DOHH2 (cell line): Measurements from ENCODE around the gene ITGB8.

ENCODE experiments used
- H3F3A ChIP-seq: fragments of 200-600 bp; sonication (generic), shearing (Covaris generic); 2 replicates; pipeline ENCODE4 v1.6.0; 2016; ENCODE audit warnings: antibody characterized with exemption, mild to moderate bottlenecking; ENCODE audit not compliant: control insufficient read depth, insufficient read depth
- H3K27ac ChIP-seq: fragments of 200-600 bp; sonication (generic); 2 replicates; pipeline ENCODE4 v1.5.1; 2014; ENCODE audit warnings: low read depth, mild to moderate bottlenecking, low read length, moderate library complexity
- H3K27me3 ChIP-seq: fragments of 200-600 bp; sonication (generic); 2 replicates; pipeline ENCODE4 v1.6.1; 2014; ENCODE audit warnings: mild to moderate bottlenecking, low read length, mixed read lengths; ENCODE audit not compliant: control insufficient read depth
- H3K36me3 ChIP-seq: fragments of 200-600 bp; sonication (generic); 2 replicates; pipeline ENCODE4 v1.6.1; 2014; ENCODE audit warnings: mild to moderate bottlenecking, low read length, moderate library complexity, mixed read lengths; ENCODE audit not compliant: control insufficient read depth
- H3K4me1 ChIP-seq: fragments of 200-600 bp; sonication (generic); 2 replicates; pipeline ENCODE4 v1.6.1; 2014; ENCODE audit warnings: mild to moderate bottlenecking, low read length, mixed read lengths; ENCODE audit not compliant: control insufficient read depth
- H3K4me2 ChIP-seq: fragments of 200-600 bp; sonication (generic); 2 replicates; pipeline ENCODE4 v1.6.0; 2014; ENCODE audit warnings: mild to moderate bottlenecking, low read length, moderate library complexity
- H3K4me3 ChIP-seq: fragments of 200-600 bp; sonication (generic); 2 replicates; pipeline ENCODE4 v1.5.1; 2014; ENCODE audit warnings: mild to moderate bottlenecking, low read length, mixed read lengths
- H3K79me2 ChIP-seq: fragments of 200-600 bp; sonication (generic); 2 replicates; pipeline ENCODE4 v1.6.1; 2014; ENCODE audit warnings: mild to moderate bottlenecking, low read length, mixed read lengths; ENCODE audit not compliant: control insufficient read depth
- H3K9me2 ChIP-seq: fragments of 200-600 bp; sonication (generic); replicated peaks from 2 replicates; pipeline ENCODE4 v1.6.1; 2014; ENCODE audit warnings: mild to moderate bottlenecking, low read length, mixed read lengths; ENCODE audit not compliant: control insufficient read depth
- H3K9me3 ChIP-seq: fragments of 200-600 bp; sonication (generic); 2 replicates; pipeline ENCODE4 v1.6.1; 2014; ENCODE audit warnings: antibody characterized with exemption, low read length, mixed read lengths; ENCODE audit not compliant: control insufficient read depth, insufficient read depth
- H4K20me1 ChIP-seq: fragments of 200-600 bp; sonication (generic); 2 replicates; pipeline ENCODE4 v1.6.0; 2014; ENCODE audit warnings: low read depth, mild to moderate bottlenecking, antibody characterized with exemption, low read length, moderate library complexity; ENCODE audit not compliant: control insufficient read depth, insufficient read depth
- EZH2phosphoT487 ChIP-seq: fragments of 200-600 bp; sonication (generic); IDR thresholded peaks from 2 replicates; pipeline ENCODE4 v1.6.1; 2017; ENCODE audit warnings: borderline replicate concordance, mild to moderate bottlenecking, antibody characterized with exemption, low read length, moderate library complexity, mixed read lengths
- TF ChIP-seq, protein P1 (sequence below): fragments of 200-600 bp; sonication (generic); IDR thresholded peaks from one replicate; pipeline ENCODE4 v1.5.1; 2014; ENCODE audit warnings: antibody characterized with exemption, mild to moderate bottlenecking, low read depth, low read length; ENCODE audit not compliant: poor library complexity, severe bottlenecking

The ITGB8 gene

DNA sequence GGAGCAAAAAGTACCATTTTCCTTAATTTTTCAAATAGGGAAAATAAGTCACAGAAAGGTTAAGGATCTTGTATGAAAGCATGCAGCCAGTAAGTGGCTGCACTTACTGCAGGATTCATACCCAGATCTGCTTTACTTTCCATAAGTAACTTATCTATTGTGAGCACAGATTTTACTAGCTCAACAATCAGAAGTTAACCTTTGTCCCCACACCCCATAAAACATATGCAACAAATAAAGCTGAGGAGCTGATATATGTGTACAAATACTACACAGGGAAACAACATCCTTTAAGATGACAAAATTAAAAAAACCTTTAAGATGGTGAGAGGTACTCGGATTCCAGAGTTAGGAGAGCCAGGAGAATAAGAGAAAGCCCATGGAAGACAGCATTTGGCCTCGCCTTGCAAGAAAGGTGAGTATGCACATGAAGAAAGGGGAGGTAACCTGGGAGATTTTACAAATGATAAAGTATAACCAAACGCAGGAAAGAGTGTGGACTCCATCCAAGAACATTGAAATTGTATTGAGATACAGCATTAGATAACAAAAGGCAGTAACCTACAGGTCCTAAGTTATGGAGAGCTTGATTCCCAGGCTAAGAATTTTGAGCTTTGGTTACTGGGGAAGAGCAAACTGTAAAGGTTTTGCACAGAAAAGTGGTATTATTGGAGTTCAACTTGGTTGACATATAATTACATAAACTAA is 87.1 kb downstream of the ITGB8 start:
- H3K27me3 ChIP-seq, result no peaks in the 10 kb centered on the region
- no peak for TF ChIP-seq EZH2phosphoT487
- TF ChIP-seq, protein P1, sequence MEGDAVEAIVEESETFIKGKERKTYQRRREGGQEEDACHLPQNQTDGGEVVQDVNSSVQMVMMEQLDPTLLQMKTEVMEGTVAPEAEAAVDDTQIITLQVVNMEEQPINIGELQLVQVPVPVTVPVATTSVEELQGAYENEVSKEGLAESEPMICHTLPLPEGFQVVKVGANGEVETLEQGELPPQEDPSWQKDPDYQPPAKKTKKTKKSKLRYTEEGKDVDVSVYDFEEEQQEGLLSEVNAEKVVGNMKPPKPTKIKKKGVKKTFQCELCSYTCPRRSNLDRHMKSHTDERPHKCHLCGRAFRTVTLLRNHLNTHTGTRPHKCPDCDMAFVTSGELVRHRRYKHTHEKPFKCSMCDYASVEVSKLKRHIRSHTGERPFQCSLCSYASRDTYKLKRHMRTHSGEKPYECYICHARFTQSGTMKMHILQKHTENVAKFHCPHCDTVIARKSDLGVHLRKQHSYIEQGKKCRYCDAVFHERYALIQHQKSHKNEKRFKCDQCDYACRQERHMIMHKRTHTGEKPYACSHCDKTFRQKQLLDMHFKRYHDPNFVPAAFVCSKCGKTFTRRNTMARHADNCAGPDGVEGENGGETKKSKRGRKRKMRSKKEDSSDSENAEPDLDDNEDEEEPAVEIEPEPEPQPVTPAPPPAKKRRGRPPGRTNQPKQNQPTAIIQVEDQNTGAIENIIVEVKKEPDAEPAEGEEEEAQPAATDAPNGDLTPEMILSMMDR, result no peak
- no peaks in the 10 kb centered on the region for H3K79me2 ChIP-seq
- no peak overlapping the region for H3K27ac ChIP-seq
- no peak overlapping the region for H3K4me3 ChIP-seq
- no peaks in the 10 kb centered on the region for H3K9me3 ChIP-seq
- no peaks in the 10 kb centered on the region for H4K20me1 ChIP-seq
- H3K4me1 ChIP-seq, result peaks cover 8% of the 10 kb centered on the region
- no peaks in the 10 kb centered on the region for H3K9me2 ChIP-seq
- H3K36me3 ChIP-seq, result no peaks in the 10 kb centered on the region
- H3F3A ChIP-seq, result no peaks in the 10 kb centered on the region
- no peak overlapping the region for H3K4me2 ChIP-seq

DNA sequence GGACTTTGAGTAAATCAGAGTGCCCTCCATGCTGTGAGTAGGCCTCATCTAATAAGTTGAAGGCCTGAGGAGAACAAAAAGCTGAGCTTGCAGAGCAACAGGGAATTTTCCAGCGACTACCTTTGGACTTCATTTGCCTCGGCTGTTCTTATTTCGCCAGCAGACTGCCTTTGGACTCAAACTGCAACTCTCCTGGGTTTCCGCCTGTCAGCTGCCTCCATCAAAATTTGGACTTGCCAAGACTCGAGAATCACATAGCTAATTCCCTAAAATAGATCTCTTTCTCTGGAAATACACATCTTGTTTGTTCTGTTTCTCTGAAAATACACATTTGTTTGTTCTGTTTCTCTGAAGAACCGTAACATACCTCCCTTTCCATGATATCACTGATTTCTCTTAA is 93.8 kb downstream of the ITGB8 start:
- Histone ChIP-seq H3K4me2 (no peak overlapping the region), H3K36me3 (no peaks in the 10 kb centered on the region), H3K4me3 (no peak overlapping the region), H3K27ac (no peak overlapping the region), H4K20me1 (no peaks in the 10 kb centered on the region), H3K27me3 (no peaks in the 10 kb centered on the region), H3F3A (no peaks in the 10 kb centered on the region), H3K79me2 (no peaks in the 10 kb centered on the region), H3K9me2 (no peaks in the 10 kb centered on the region), H3K9me3 (peaks cover 6% of the 10 kb centered on the region; the same call in 1 of the 2 replicates), H3K4me1 (no peaks in the 10 kb centered on the region)
- TF ChIP-seq EZH2phosphoT487, result no peak
- TF ChIP-seq, protein P1, result no peak

DNA sequence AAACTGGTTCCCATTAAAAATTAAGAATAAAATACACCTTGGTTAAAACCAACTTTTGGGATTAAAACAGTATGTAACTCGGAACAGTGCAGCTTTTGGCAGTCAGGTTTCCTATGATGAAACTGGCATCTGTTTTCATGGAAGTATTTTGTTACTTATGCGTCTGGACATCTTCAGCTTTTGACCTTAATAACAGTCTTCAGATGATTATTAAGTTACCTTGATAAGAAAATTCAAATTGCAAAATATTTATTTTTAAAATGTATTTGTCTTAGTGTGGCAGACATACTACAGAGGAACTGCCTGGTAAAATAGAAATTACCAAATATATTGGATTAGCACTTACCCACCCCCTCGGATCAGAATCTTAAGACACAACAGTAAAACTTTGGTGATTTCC is 100.0 kb downstream of the ITGB8 start:
- Histone ChIP-seq H3K4me3 (no peak overlapping the region), H3F3A (no peaks in the 10 kb centered on the region), H3K27me3 (0 out of 2 replicates have a peak, but pooled peaks cover 2% of the 10 kb centered on the region), H4K20me1 (no peaks in the 10 kb centered on the region), H3K9me2 (no peaks in the 10 kb centered on the region), H3K79me2 (no peaks in the 10 kb centered on the region), H3K27ac (no peak overlapping the region), H3K9me3 (peaks cover 2% of the 10 kb centered on the region; the same call in 1 of the 2 replicates), H3K36me3 (no peaks in the 10 kb centered on the region), H3K4me1 (no peaks in the 10 kb centered on the region), H3K4me2 (no peak overlapping the region)
- no peak for TF ChIP-seq EZH2phosphoT487
- TF ChIP-seq, protein P1, result no peak
